ENCODE data around the gene SPACA7.

- no peak for TF ChIP-seq POLR2A (IDR thresholded peaks at IDR 0.05)
- TF ChIP-seq, protein P1, sequence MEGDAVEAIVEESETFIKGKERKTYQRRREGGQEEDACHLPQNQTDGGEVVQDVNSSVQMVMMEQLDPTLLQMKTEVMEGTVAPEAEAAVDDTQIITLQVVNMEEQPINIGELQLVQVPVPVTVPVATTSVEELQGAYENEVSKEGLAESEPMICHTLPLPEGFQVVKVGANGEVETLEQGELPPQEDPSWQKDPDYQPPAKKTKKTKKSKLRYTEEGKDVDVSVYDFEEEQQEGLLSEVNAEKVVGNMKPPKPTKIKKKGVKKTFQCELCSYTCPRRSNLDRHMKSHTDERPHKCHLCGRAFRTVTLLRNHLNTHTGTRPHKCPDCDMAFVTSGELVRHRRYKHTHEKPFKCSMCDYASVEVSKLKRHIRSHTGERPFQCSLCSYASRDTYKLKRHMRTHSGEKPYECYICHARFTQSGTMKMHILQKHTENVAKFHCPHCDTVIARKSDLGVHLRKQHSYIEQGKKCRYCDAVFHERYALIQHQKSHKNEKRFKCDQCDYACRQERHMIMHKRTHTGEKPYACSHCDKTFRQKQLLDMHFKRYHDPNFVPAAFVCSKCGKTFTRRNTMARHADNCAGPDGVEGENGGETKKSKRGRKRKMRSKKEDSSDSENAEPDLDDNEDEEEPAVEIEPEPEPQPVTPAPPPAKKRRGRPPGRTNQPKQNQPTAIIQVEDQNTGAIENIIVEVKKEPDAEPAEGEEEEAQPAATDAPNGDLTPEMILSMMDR (IDR thresholded peaks at IDR 0.05) = no peak
These were observed 45.4 kb upstream of the SPACA7 start for GRCh38 chr13:112330479-112331381.
